ENCODE results near the gene MTA1. TPM values are rescaled to one million over a fixed set of nuclear protein-coding genes. Genes with fewer than 3 reads are reported as not detected.

Gene MTA1
- total RNA-seq, 1 donor from 2014 or later = 192 TPM

- Histone ChIP-seq H3K4me3 (peak overlapping the region; percentile 92), H3K27me3 (ENCODE audit: low read depth) (no peaks in the 10 kb centered on the region)
- no peak for TF ChIP-seq CTCF (IDR thresholded peaks at IDR 0.05; ENCODE audit: borderline replicate concordance)
These were observed 58.2 kb downstream of the MTA1 start for GRCh38 chr14:105477660-105478397.

GRCh38 chr14:105478398-105479251 is 59.0 kb downstream of the MTA1 start:
- Histone ChIP-seq H3K36me3 (peaks cover 18% of the 10 kb centered on the region), H3K9me3 (replicated peaks) (no peaks in the 10 kb centered on the region), H3K4me3 (peak overlapping the region; percentile 9), H3K4me1 (peaks cover 91% of the 10 kb centered on the region), H3K27me3 (ENCODE audit: low read depth) (no peaks in the 10 kb centered on the region), H3K27ac (replicated peaks) (peak overlapping the region; percentile 100)
- intact Hi-C loops (cut with micrococcal nuclease) = no loop called here
- TF ChIP-seq CTCF (IDR thresholded peaks at IDR 0.05; ENCODE audit: borderline replicate concordance) = no peak
- no peak for DNase-seq

More at GRCh38 chr14:105477660-105478397, 58.2 kb downstream of the MTA1 start:
- H3K36me3 ChIP-seq = peaks cover 18% of the 10 kb centered on the region
- peak; percentile 22 for DNase-seq
- H3K9me3 ChIP-seq (replicated peaks) = no peaks in the 10 kb centered on the region
- peaks cover 91% of the 10 kb centered on the region for H3K4me1 ChIP-seq
- H3K27ac ChIP-seq (replicated peaks) = peak overlapping the region; percentile 100
- intact Hi-C loops (cut with micrococcal nuclease) = no loop called here

GRCh38 chr14:105479431-105480158 is 60.0 kb downstream of the MTA1 start:
- intact Hi-C loops (cut with micrococcal nuclease) = no loop called here
- no peak for DNase-seq
- no peak overlapping the region for H3K4me3 ChIP-seq
- peaks cover 18% of the 10 kb centered on the region for H3K36me3 ChIP-seq
- peak overlapping the region; percentile 100 for H3K27ac ChIP-seq (replicated peaks)
- H3K4me1 ChIP-seq = peaks cover 97% of the 10 kb centered on the region
- TF ChIP-seq CTCF (IDR thresholded peaks at IDR 0.05; ENCODE audit: borderline replicate concordance) = no peak
- H3K27me3 ChIP-seq (ENCODE audit: low read depth) = no peaks in the 10 kb centered on the region
- no peaks in the 10 kb centered on the region for H3K9me3 ChIP-seq (replicated peaks)

- DNase-seq = no peak
- no peak for TF ChIP-seq CTCF (IDR thresholded peaks at IDR 0.05; ENCODE audit: borderline replicate concordance)
- no peaks in the 10 kb centered on the region for H3K9me3 ChIP-seq (replicated peaks)
- peak overlapping the region; percentile 100 for H3K27ac ChIP-seq (replicated peaks)
- H3K4me3 ChIP-seq = peak overlapping the region; percentile 60
- intact Hi-C loops (cut with micrococcal nuclease) = no loop called here
- H3K36me3 ChIP-seq = peaks cover 18% of the 10 kb centered on the region
- H3K27me3 ChIP-seq (ENCODE audit: low read depth) = no peaks in the 10 kb centered on the region
- peaks cover 97% of the 10 kb centered on the region for H3K4me1 ChIP-seq
These were observed 60.6 kb downstream of the MTA1 start for GRCh38 chr14:105480199-105480746.

Data from left ventricle myocardium inferior (tissue), 1 donor.